ENCODE measurements around the gene TRIM2. TPM values are rescaled to one million over a fixed set of nuclear protein-coding genes. Genes with fewer than 3 reads are reported as not detected.

TRIM2 gene
- total RNA-seq, 2 donors from 2014 or later, result 120 to 151 TPM

- no peaks in the 10 kb centered on the region for H3K36me3 ChIP-seq
- H3K9me3 ChIP-seq, result no peaks in the 10 kb centered on the region
- no peak for TF ChIP-seq CTCF (IDR thresholded peaks at IDR 0.05)
- H3K4me1 ChIP-seq, result no peaks in the 10 kb centered on the region
- intact Hi-C loops (cut with DNase I), result no loop called here
- H3K9ac ChIP-seq (ENCODE audit: low read depth in 2 of 2, low read length in 2 of 2), result no peak overlapping the region
- H3K27ac ChIP-seq, result no peak overlapping the region
- no peaks in the 10 kb centered on the region for H3K27me3 ChIP-seq
- no peak overlapping the region for H3K4me3 ChIP-seq
- peak; percentile 61 for DNase-seq
These were observed 56.5 kb downstream of the TRIM2 start for GRCh38 chr4:153260553-153261300.

GRCh38 chr4:153261461-153261860, 57.2 kb downstream of the TRIM2 start:
- Histone ChIP-seq H3K27ac (no peak overlapping the region), H3K4me3 (no peak overlapping the region), H3K27me3 (no peaks in the 10 kb centered on the region), H3K4me1 (no peaks in the 10 kb centered on the region), H3K9ac (ENCODE audit: low read depth in 2 of 2, low read length in 2 of 2) (no peak overlapping the region), H3K9me3 (no peaks in the 10 kb centered on the region), H3K36me3 (no peaks in the 10 kb centered on the region)
- no peak for DNase-seq
- intact Hi-C loops (cut with DNase I), result no loop called here
- TF ChIP-seq CTCF (IDR thresholded peaks at IDR 0.05), result no peak

- intact Hi-C loops (cut with DNase I), result no loop called here
- peak overlapping the region; percentile 37 for H3K27ac ChIP-seq
- no peak for DNase-seq
- H3K4me3 ChIP-seq, result no peak overlapping the region
- H3K9ac ChIP-seq (ENCODE audit: low read depth in 2 of 2, low read length in 2 of 2), result no peak overlapping the region
- no peaks in the 10 kb centered on the region for H3K4me1 ChIP-seq
- no peaks in the 10 kb centered on the region for H3K9me3 ChIP-seq
- no peaks in the 10 kb centered on the region for H3K27me3 ChIP-seq
- TF ChIP-seq CTCF (IDR thresholded peaks at IDR 0.05), result no peak
- H3K36me3 ChIP-seq, result no peaks in the 10 kb centered on the region
These were observed 57.7 kb downstream of the TRIM2 start for GRCh38 chr4:153261914-153262313.

- Histone ChIP-seq H3K9me3 (no peaks in the 10 kb centered on the region), H3K4me1 (peaks cover 7% of the 10 kb centered on the region), H3K4me3 (no peak overlapping the region), H3K27ac (no peak overlapping the region), H3K36me3 (no peaks in the 10 kb centered on the region), H3K9ac (ENCODE audit: low read depth in 2 of 2, low read length in 2 of 2) (no peak overlapping the region), H3K27me3 (no peaks in the 10 kb centered on the region)
- no peak for DNase-seq
- no peak for TF ChIP-seq CTCF (IDR thresholded peaks at IDR 0.05)
- intact Hi-C loops (cut with DNase I), result no loop called here
These were observed 61.2 kb downstream of the TRIM2 start for GRCh38 chr4:153265306-153266047.

- TF ChIP-seq CTCF (IDR thresholded peaks at IDR 0.05), result no peak
- Histone ChIP-seq H3K4me1 (peaks cover 7% of the 10 kb centered on the region), H3K27me3 (no peaks in the 10 kb centered on the region), H3K9ac (ENCODE audit: low read depth in 2 of 2, low read length in 2 of 2) (no peak overlapping the region), H3K36me3 (no peaks in the 10 kb centered on the region), H3K27ac (peak overlapping the region; percentile 49), H3K9me3 (no peaks in the 10 kb centered on the region), H3K4me3 (no peak overlapping the region)
- peak; percentile 46 for DNase-seq
- intact Hi-C loops (cut with DNase I), result no loop called here
These were observed 62.7 kb downstream of the TRIM2 start for GRCh38 chr4:153266988-153267387.

All from colonic mucosa (tissue), 4 donors.